ENCODE data around the gene TFAP2C. TPM values are rescaled to one million over a fixed set of nuclear protein-coding genes. Genes with fewer than 3 reads are reported as not detected.

Gene TFAP2C
- total and polyA plus RNA-seq, 10 of the 15 experiments (the other 5 are each of a cell fraction or from before 2014, with no cell fraction given): 0.49 TPM; not detected in 9

DNA sequence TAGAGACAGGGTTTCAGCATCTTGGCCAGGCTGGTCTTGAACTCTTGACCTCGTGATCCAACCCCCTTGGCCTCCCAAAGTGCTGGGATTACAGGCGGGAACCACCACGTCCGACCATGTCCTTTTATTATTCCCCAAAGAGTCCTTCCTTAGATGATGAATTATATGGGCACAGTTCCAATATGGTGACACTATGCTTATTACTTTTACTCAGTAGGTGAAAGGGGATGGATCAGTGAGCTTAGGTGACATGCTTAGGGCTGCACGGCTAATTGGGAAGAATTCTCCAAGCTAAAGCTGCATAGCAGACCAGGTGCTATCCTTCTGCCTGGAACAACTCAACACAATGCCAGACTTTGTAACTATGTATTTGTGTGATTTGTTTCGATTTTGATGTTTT lies 38.2 kb upstream of the TFAP2C start:
- no peaks in the 10 kb centered on the region for H3K4me1 ChIP-seq (ENCODE audit: control insufficient read depth, insufficient read depth, low read length)
- ATAC-seq (no peak), FAIRE-seq (no peak), DNase-seq (ENCODE audit: low read depth, low spot score) (no peak)
- ChIA-PET CTCF (no interaction called here), RAD21 (ENCODE audit: unreplicated experiment) (no interaction called here), POLR2A (no interaction called here), SMC1A (ENCODE audit: uncharacterized antibody, unreplicated experiment) (no interaction called here)
- no peaks in the 10 kb centered on the region for H3K79me2 ChIP-seq (ENCODE audit: control insufficient read depth, insufficient read depth, low read length)
- no peak overlapping the region for H3K4me2 ChIP-seq (ENCODE audit: control insufficient read depth, insufficient read depth)
- no peak overlapping the region for H3K4me3 ChIP-seq
- intact Hi-C loops (cut with micrococcal nuclease; ENCODE audit: unreplicated experiment): no loop called here
- BruUV-seq (replicated peaks): no TSS peak
- H3K36me3 ChIP-seq (ENCODE audit: control insufficient read depth in 2 of 2, insufficient read depth in 2 of 2, low read length in 1 of 2): no peaks in the 10 kb centered on the region
- H3K9ac ChIP-seq (ENCODE audit: control insufficient read depth, insufficient read depth, low read length): no peak overlapping the region
- no peaks in the 10 kb centered on the region for H3K27me3 ChIP-seq (replicated peaks in 1 of 2; ENCODE audit: control insufficient read depth in 2 of 2, insufficient read depth in 2 of 2, low read length in 1 of 2)
- H3K9me3 ChIP-seq (replicated peaks; ENCODE audit: control insufficient read depth, insufficient read depth, low read length): no peaks in the 10 kb centered on the region
- in situ Hi-C loops (cut with MboI): no loop called here
- no peak overlapping the region for H2AFZ ChIP-seq (ENCODE audit: control insufficient read depth, low read depth, low read length)
- WGBS (ENCODE audit: insufficient coverage, insufficient replicate concordance, low lambda C conversion rate, missing lambda C conversion rate): 47% methylated on average over 6 of the region's 6 CpGs
- H3K27ac ChIP-seq (ENCODE audit: control insufficient read depth, insufficient read depth): no peak overlapping the region
- TF ChIP-seq PAX5 (IDR thresholded peaks at IDR 0.05; ENCODE audit: borderline replicate concordance, low read depth, low read length) (no peak), RCOR1 (conservative IDR thresholded peaks at IDR 0.05; ENCODE audit: low read depth, low read length) (no peak), SMAD5 (IDR thresholded peaks at IDR 0.05; ENCODE audit: low read depth) (no peak), NFYB (IDR thresholded peaks at IDR 0.05; ENCODE audit: insufficient read depth, low read depth, low read length) (no peak), KLF5 (IDR thresholded peaks at IDR 0.05; ENCODE audit: partially characterized antibody) (no peak), MTA3 (IDR thresholded peaks at IDR 0.05; ENCODE audit: borderline replicate concordance, low read length) (no peak), MYB (IDR thresholded peaks at IDR 0.05; ENCODE audit: borderline replicate concordance, low read depth, low read length) (no peak)
- TF ChIP-seq, protein P1, sequence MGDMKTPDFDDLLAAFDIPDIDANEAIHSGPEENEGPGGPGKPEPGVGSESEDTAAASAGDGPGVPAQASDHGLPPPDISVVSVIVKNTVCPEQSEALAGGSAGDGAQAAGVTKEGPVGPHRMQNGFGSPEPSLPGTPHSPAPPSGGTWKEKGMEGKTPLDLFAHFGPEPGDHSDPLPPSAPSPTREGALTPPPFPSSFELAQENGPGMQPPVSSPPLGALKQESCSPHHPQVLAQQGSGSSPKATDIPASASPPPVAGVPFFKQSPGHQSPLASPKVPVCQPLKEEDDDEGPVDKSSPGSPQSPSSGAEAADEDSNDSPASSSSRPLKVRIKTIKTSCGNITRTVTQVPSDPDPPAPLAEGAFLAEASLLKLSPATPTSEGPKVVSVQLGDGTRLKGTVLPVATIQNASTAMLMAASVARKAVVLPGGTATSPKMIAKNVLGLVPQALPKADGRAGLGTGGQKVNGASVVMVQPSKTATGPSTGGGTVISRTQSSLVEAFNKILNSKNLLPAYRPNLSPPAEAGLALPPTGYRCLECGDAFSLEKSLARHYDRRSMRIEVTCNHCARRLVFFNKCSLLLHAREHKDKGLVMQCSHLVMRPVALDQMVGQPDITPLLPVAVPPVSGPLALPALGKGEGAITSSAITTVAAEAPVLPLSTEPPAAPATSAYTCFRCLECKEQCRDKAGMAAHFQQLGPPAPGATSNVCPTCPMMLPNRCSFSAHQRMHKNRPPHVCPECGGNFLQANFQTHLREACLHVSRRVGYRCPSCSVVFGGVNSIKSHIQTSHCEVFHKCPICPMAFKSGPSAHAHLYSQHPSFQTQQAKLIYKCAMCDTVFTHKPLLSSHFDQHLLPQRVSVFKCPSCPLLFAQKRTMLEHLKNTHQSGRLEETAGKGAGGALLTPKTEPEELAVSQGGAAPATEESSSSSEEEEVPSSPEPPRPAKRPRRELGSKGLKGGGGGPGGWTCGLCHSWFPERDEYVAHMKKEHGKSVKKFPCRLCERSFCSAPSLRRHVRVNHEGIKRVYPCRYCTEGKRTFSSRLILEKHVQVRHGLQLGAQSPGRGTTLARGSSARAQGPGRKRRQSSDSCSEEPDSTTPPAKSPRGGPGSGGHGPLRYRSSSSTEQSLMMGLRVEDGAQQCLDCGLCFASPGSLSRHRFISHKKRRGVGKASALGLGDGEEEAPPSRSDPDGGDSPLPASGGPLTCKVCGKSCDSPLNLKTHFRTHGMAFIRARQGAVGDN (IDR thresholded peaks at IDR 0.05): no peak
- H4K20me1 ChIP-seq (ENCODE audit: control insufficient read depth, insufficient read depth): no peaks in the 10 kb centered on the region

All from GM12878 (cell line).